ENCODE data around the gene MXD4. TPM values are rescaled to one million over a fixed set of nuclear protein-coding genes. Genes with fewer than 3 reads are reported as not detected.

Gene MXD4
- total RNA-seq, 1 donor, result 56.8 TPM

- H3K36me3 ChIP-seq (ENCODE audit: insufficient read depth, low read length), result peaks cover 41% of the 10 kb centered on the region
- peaks cover 47% of the 10 kb centered on the region for H3K79me2 ChIP-seq (ENCODE audit: insufficient read depth, low read length)
- H3K27ac ChIP-seq (ENCODE audit: low read depth, low read length), result no peak overlapping the region
- H3K9me3 ChIP-seq (ENCODE audit: low read depth, low read length), result no peaks in the 10 kb centered on the region
- DNase-seq (ENCODE audit: insufficient read length, low spot score, missing footprints), result peak; percentile 69
- no peak overlapping the region for H3K4me3 ChIP-seq (ENCODE audit: insufficient read depth, low read length)
- H2AFZ ChIP-seq (ENCODE audit: low read length), result no peak overlapping the region
- H3K27me3 ChIP-seq (ENCODE audit: insufficient read depth, low read length), result no peaks in the 10 kb centered on the region
- H3K4me2 ChIP-seq (ENCODE audit: insufficient read depth, low read length), result no peak overlapping the region
- peaks cover 18% of the 10 kb centered on the region for H3K4me1 ChIP-seq (ENCODE audit: insufficient read depth, low read length)
- TF ChIP-seq CTCF (IDR thresholded peaks at IDR 0.05; ENCODE audit: extremely low read depth, low read depth, low read length), result no peak
- H4K20me1 ChIP-seq (ENCODE audit: insufficient read depth, low read length), result peaks cover 76% of the 10 kb centered on the region
These were observed 8.5 kb downstream of the MXD4 start for GRCh38 chr4:2253160-2254084.

- peak; percentile 57 for DNase-seq (ENCODE audit: insufficient read length, low spot score, missing footprints)
- H3K27me3 ChIP-seq (ENCODE audit: insufficient read depth, low read length), result no peaks in the 10 kb centered on the region
- H3K4me2 ChIP-seq (ENCODE audit: insufficient read depth, low read length), result no peak overlapping the region
- peaks cover 18% of the 10 kb centered on the region for H3K4me1 ChIP-seq (ENCODE audit: insufficient read depth, low read length)
- H2AFZ ChIP-seq (ENCODE audit: low read length), result no peak overlapping the region
- H3K4me3 ChIP-seq (ENCODE audit: insufficient read depth, low read length), result no peak overlapping the region
- H3K27ac ChIP-seq (ENCODE audit: low read depth, low read length), result no peak overlapping the region
- H3K79me2 ChIP-seq (ENCODE audit: insufficient read depth, low read length), result peaks cover 39% of the 10 kb centered on the region
- H3K36me3 ChIP-seq (ENCODE audit: insufficient read depth, low read length), result peaks cover 41% of the 10 kb centered on the region
- TF ChIP-seq CTCF (IDR thresholded peaks at IDR 0.05; ENCODE audit: extremely low read depth, low read depth, low read length), result no peak
- no peaks in the 10 kb centered on the region for H3K9me3 ChIP-seq (ENCODE audit: low read depth, low read length)
- H4K20me1 ChIP-seq (ENCODE audit: insufficient read depth, low read length), result peaks cover 68% of the 10 kb centered on the region
These were observed 9.3 kb downstream of the MXD4 start for GRCh38 chr4:2252530-2253091.

- no peaks in the 10 kb centered on the region for H3K9me3 ChIP-seq (ENCODE audit: low read depth, low read length)
- no peak overlapping the region for H3K27ac ChIP-seq (ENCODE audit: low read depth, low read length)
- H3K4me2 ChIP-seq (ENCODE audit: insufficient read depth, low read length), result no peak overlapping the region
- DNase-seq (ENCODE audit: insufficient read length, low spot score, missing footprints), result peak; percentile 58
- no peak overlapping the region for H2AFZ ChIP-seq (ENCODE audit: low read length)
- no peaks in the 10 kb centered on the region for H3K27me3 ChIP-seq (ENCODE audit: insufficient read depth, low read length)
- peaks cover 40% of the 10 kb centered on the region for H3K36me3 ChIP-seq (ENCODE audit: insufficient read depth, low read length)
- H3K79me2 ChIP-seq (ENCODE audit: insufficient read depth, low read length), result peaks cover 33% of the 10 kb centered on the region
- no peak for TF ChIP-seq CTCF (IDR thresholded peaks at IDR 0.05; ENCODE audit: extremely low read depth, low read depth, low read length)
- H3K4me1 ChIP-seq (ENCODE audit: insufficient read depth, low read length), result peaks cover 14% of the 10 kb centered on the region
- no peak overlapping the region for H3K4me3 ChIP-seq (ENCODE audit: insufficient read depth, low read length)
- peaks cover 61% of the 10 kb centered on the region for H4K20me1 ChIP-seq (ENCODE audit: insufficient read depth, low read length)
These were observed 9.9 kb downstream of the MXD4 start for GRCh38 chr4:2251795-2252529.

Measured in osteoblast (primary cell).